ENCODE results near the gene PADI4.

DNA sequence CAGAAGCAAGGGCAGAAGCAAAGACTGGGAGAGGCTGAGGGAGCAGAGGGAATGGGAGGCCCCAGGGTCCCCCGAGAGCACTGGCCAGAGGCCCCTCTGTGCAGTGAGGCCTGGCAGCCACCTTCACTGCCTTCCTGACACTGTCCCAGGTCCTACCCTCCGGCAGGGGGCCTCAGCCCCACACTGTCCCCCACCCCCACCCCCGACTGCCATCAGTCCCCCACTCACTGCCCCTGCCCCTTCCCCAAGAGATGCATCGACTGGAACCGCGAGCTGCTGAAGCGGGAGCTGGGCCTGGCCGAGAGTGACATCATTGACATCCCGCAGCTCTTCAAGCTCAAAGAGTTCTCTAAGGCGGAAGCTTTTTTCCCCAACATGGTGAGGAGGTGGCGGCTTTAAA, 51.0 kb downstream of the PADI4 start:
- TF ChIP-seq, protein P1, sequence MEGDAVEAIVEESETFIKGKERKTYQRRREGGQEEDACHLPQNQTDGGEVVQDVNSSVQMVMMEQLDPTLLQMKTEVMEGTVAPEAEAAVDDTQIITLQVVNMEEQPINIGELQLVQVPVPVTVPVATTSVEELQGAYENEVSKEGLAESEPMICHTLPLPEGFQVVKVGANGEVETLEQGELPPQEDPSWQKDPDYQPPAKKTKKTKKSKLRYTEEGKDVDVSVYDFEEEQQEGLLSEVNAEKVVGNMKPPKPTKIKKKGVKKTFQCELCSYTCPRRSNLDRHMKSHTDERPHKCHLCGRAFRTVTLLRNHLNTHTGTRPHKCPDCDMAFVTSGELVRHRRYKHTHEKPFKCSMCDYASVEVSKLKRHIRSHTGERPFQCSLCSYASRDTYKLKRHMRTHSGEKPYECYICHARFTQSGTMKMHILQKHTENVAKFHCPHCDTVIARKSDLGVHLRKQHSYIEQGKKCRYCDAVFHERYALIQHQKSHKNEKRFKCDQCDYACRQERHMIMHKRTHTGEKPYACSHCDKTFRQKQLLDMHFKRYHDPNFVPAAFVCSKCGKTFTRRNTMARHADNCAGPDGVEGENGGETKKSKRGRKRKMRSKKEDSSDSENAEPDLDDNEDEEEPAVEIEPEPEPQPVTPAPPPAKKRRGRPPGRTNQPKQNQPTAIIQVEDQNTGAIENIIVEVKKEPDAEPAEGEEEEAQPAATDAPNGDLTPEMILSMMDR (IDR thresholded peaks at IDR 0.05), result no peak
- no peak for TF ChIP-seq POLR2AphosphoS5 (IDR thresholded peaks at IDR 0.05)

Data from prostate gland (tissue), 2 donors.